ENCODE results near the gene CFAP69.

DNA sequence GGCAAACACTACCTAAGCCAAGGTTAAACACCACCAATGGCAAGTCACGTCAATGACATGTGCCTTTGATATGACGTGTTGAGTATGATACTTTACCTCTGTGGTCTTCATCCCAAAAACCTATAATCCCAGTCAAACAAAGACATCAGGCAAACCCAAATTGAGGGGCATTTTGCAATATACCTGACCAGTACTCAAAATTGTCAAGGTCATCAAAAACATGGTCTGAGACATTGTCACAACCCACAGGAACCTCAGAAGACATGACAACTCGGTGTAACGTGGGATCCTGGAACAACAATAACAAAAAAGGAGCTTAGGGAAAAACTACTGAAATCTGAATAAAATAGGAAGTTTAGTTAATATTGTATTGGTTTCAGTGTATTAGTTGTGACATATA, 68.9 kb downstream of the CFAP69 start:
- TF ChIP-seq POLR2A (IDR thresholded peaks at IDR 0.05; ENCODE audit: low read length) (no peak), GATA1 (IDR thresholded peaks at IDR 0.05; ENCODE audit: low read depth, low read length) (no peak)

Data from erythroblast (primary cell).